Urinary bladder (tissue), 4 donors: Measurements from ENCODE around the gene CTF1. TPM values are rescaled to one million over a fixed set of nuclear protein-coding genes. Genes with fewer than 3 reads are reported as not detected.
A peak's percentile ranks its signal among the peaks of the same experiment; 100 is the strongest.

ENCODE experiments used
- DNase-seq: peaks from one replicate; pipeline ENCODE4 v3.0.0-alpha.2; 2015; ENCODE audit errors: extremely low spot score
- H3K27ac ChIP-seq: one replicate; pipeline ENCODE4 v1.5.1; 2013; ENCODE audit warnings: low read depth, mild to moderate bottlenecking, moderate library complexity
- H3K36me3 ChIP-seq: one replicate; pipeline ENCODE4 v1.6.1; 2013; ENCODE audit warnings: mild to moderate bottlenecking, moderate library complexity; ENCODE audit not compliant: insufficient read depth
- H3K4me1 ChIP-seq: one replicate; pipeline ENCODE4 v1.6.1; 2013; ENCODE audit warnings: mild to moderate bottlenecking, moderate library complexity; ENCODE audit not compliant: insufficient read depth
- H3K4me3 ChIP-seq: one replicate; pipeline ENCODE4 v1.5.1; 2013; ENCODE audit warnings: low read depth, low read length
- WGBS: extraction: QIAGEN DNeasy Blood & Tissue Kit; methylation state at CpG from one replicate; pipeline ENCODE4 v1.1.7; 2013; 5-methylcytosine and 5-hydroxymethylcytosine counted together
- polyA plus RNA-seq: library from polyadenylated mRNA; stranded (reverse); fragments of 200-250 nt; gene quantifications from one replicate; pipeline ENCODE4 v1.2.3, GENCODE V29; 2013
- total RNA-seq: library from RNA; depleted of rRNA; stranded (reverse); fragments of >200 nt; gene quantifications from one replicate; pipeline ENCODE4 v1.2.3, GENCODE V29; 2014
- donor health status: healthy with polysubstance abuse.
- donor health status: healthy.

CTF1 gene
- total and polyA plus RNA-seq, 2 donors, result 2.1 to 16.8 TPM

DNA sequence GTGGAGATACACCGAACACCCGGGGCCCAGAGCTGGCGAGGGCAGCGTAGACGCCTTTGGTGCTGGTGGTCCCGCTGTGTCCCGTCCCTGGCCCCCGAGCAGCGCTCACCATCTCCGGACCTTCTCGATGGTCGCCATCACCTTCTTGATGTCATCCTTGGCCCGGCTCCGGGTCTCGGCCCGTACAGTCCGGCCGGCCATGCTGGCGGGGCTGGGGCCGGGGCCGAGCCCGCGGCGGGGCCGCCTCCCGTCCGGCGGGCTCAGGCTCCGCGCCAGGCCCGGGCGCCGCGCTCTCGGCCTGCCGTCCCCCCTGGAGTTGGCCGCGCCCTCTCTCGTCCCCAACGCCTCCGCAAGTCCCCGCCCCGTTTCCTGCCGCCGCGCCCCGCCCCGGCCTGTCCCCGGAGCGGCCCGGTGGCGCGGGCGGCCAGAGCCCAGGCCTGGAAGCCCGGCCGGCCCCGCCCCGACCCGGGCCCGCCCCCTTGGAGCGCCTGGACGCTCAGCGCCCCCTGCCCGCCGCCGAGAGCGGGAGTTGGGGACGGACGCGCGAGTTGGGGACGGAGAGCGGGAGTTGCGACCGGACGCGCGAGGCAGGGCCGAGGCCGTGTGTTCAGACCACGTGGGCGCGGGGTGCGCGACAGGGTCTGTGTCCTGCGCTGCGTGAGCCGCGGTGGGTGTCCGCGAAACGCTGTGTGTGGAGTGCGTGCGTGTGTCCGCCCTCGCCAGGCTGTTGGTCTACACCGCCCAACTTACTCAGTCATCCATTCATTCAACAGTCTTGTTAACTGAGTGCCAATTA lies 2.5 kb upstream of the CTF1 start, which contains the start of gene BCL7C:
Gene BCL7C, minus strand, starts transcription at position 334 of the 796 bp plus-strand sequence. Its CDS starts 133 bp downstream, at position 201.
- peak; percentile 39 for DNase-seq
- Histone ChIP-seq H3K4me3 (peak within 1 kb of the TSS; percentile 70), H3K27ac (peak within 1 kb of the TSS; percentile 87), H3K36me3 (no peaks in the 10 kb centered on the region), H3K4me1 (no peaks in the 10 kb centered on the region)
- under 1% methylated on average over 97 of the region's 97 CpGs for WGBS

DNA sequence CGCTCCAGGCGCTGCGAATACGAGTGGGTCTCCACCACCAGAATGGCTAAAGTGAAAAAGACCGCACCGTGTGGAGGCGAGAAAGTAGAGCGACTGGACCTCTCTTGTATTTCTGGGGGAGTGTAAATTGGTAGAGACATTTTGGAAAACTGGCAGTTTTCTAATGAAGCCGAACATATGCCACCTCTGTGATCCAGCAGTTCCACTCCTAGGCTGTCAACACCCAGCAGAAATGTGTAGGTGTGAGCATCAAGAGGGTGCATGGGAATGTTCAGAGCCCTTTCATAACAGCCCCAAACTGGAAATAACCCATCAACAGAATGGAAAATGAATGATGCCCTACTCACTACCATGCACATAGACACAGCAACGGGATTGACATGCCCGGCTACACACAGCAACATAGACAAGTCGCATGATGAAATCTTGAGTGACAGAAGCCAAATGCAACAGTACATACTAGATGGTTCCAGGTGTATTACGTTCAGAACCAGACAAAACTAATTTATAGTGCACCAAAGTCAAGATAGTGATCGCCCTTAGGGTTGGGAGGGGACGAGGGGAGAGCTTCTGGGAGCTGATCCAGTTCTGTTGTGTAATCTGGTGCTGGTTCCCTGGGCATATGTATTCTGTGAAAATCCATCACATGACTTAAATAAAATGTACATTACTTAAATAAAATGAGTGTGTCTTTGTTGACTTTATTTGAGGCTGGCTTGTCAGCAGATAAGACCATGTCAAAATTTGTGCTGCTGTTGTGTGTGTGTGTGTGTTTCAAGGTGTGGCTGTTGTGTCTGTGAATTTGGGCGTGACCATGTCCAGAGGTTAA lies 1.7 kb upstream of the CTF1 start:
- H3K27ac ChIP-seq, result peak overlapping the region; percentile 65
- no peak for DNase-seq
- H3K4me1 ChIP-seq, result no peaks in the 10 kb centered on the region
- 40% methylated on average over 16 of the region's 16 CpGs for WGBS
- H3K36me3 ChIP-seq, result no peaks in the 10 kb centered on the region
- H3K4me3 ChIP-seq, result peak overlapping the region; percentile 70

DNA sequence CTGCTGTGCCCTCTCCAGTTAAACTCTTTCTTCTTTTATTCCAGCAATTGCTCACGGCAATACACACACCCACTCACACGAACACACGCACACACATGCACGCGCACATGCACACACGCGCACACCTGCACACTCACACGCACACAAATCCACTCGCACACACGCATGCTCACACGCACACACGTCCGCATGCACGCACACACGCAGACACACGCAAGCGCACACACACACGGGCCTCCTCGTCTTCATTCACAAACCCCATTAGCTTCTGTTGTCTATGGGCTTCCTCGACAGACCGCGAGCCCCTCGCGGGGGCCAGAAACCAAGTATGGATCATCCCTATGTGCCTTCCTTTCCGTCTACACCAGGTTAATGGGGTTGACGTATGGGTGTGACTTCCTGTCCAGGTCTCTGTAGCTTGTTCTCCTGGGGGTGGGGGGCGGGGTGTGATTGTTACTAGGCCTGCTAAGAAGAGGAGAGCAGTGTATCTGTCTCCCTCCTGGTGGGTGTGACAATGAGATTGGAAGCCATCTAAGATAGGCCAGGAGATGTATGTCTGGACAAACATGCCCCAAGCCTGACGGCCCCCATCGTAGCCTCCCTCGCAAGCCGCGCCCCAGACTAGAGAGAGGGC lies 670 bp upstream of the CTF1 start:
- WGBS, result 45% methylated on average over 32 of the region's 32 CpGs
- peak overlapping the region; percentile 100 for H3K27ac ChIP-seq
- no peaks in the 10 kb centered on the region for H3K4me1 ChIP-seq
- H3K36me3 ChIP-seq, result no peaks in the 10 kb centered on the region
- H3K4me3 ChIP-seq, result peak overlapping the region; percentile 27
- DNase-seq, result peak; percentile 21

DNA sequence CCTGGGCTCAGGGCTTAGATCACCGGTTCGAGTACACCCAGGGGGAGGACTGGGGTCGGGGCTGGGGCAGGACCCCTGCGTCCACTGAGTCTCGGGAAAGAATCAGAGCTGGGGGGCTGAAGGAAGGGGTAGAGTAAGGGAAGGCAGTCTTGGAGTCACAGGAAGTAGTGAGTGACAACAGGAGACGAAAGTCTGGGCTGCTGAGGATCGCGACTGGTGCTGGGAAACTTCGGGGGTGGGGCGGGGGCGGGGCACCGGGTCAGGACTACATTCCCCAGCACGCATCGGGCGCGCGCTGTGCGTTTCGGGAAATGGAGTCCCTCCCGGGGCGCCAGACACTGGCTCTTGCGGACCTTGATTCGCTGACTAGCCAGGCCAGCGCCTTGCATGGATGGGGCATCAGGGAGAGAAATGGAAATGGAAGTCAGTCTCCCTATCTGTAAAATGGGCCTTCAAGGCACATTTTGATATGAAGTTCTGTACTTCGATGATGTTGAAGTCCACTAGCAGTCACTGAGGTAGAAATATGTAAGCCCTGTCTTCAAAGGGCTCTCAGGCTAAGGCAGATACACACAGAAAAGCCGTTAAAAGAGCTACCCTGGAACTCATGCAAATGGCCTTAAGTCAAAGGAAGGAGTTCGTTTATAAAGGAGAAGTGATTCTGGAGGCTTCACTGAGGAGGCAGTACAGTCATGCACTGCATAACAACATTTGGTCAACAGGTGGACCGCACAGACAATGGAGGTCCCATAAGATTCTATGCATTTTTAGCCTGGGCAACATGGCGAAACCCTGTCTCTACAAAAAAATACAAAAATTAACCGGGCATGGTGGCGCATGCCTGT lies 697 bp downstream of the CTF1 start:
- peak overlapping the region; percentile 100 for H3K27ac ChIP-seq
- H3K4me3 ChIP-seq, result peak overlapping the region; percentile 49
- H3K4me1 ChIP-seq, result no peaks in the 10 kb centered on the region
- no peaks in the 10 kb centered on the region for H3K36me3 ChIP-seq
- peak; percentile 81 for DNase-seq
- WGBS, result 17% methylated on average over 31 of the region's 31 CpGs

DNA sequence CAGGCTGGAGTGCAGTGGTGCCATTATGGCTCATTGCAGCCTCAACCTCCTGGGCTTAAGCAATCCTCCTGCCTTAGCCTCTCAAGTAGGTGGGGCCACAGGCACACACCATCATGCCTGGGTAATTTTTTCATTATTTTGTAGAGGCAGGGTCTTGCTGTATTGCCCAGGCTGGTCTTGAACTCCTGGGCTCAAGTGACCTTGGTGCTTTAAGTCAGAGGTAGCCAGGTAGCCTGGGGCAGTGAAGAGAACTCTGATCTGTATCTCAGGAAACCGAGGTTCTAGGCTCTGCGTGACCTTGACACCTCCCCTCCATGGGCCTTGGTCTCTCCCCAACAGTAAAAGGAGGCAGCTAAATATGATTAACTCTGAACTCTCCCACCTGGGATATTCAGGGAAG lies 3.4 kb downstream of the CTF1 start:
- no peak for DNase-seq
- no peak overlapping the region for H3K27ac ChIP-seq
- no peak overlapping the region for H3K4me3 ChIP-seq
- H3K36me3 ChIP-seq, result no peaks in the 10 kb centered on the region
- H3K4me1 ChIP-seq, result no peaks in the 10 kb centered on the region
- 87% methylated on average over 2 of the region's 2 CpGs for whole genome bisulfite sequencing

DNA sequence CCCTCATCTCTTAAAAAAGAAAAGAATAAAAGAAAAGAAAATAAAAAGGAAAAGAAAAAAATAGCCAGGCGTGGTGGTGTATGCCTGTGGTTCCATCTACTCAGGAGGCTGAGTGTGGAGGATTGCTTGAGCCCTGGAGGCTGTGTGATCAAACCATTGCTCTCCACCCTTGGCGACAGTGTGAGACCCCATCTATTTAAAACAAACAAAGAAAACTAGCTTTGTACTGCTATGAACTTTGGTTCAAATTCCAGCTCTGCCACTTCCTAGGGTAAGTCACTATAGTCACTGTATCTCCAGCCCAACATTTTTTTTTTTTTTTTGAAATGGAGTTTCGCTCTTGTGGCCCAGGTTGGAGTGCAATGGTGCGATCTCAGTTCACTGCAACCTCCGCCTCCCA lies 4.2 kb downstream of the CTF1 start:
- Histone ChIP-seq H3K36me3 (no peaks in the 10 kb centered on the region), H3K27ac (no peak overlapping the region), H3K4me1 (no peaks in the 10 kb centered on the region), H3K4me3 (no peak overlapping the region)
- DNase-seq, result no peak
- WGBS, result 97% methylated on average over 5 of the region's 5 CpGs

DNA sequence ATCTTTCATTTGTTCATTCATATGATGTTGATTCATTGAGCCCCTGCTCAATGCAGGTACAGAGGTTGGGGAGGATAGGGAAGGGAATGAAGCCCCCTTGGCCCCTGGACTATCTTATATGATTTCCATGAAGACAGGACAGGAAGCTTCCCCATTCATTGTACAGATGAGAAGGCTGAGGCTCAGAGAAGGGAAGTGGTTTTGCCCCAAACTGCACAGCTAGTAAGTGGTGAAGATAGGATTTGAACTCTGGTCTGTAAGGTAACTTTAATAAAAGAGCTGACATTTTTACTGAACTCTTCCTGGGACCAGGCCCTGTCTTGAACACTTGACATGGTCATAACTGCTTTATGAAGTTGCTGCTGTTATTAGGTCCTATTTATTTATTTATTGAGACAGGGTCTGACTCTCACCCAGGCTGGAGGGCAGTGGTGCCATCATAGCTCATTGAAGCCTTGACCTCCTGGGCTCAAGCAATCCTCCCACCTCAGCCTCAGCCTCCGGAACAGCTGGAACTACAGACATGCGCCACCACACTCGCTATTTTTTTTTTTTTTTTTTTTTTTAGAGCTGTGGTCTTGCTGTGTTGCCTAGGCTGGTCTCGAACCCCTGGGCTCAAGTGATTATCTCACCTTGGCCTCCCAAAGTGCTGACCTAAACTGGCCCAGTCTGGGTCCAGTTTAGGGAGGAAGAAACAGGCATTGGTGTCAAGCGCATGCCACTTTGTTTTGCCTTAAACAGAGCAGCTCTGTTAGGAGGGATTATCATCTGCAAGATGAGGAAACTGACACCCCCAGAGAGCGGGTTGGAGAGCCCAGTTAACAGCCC lies 5.0 kb downstream of the CTF1 start:
- 36% methylated on average over 6 of the region's 6 CpGs for WGBS
- DNase-seq, result no peak
- Histone ChIP-seq H3K4me3 (peak overlapping the region; percentile 69), H3K36me3 (no peaks in the 10 kb centered on the region), H3K4me1 (no peaks in the 10 kb centered on the region), H3K27ac (peak overlapping the region; percentile 81)

DNA sequence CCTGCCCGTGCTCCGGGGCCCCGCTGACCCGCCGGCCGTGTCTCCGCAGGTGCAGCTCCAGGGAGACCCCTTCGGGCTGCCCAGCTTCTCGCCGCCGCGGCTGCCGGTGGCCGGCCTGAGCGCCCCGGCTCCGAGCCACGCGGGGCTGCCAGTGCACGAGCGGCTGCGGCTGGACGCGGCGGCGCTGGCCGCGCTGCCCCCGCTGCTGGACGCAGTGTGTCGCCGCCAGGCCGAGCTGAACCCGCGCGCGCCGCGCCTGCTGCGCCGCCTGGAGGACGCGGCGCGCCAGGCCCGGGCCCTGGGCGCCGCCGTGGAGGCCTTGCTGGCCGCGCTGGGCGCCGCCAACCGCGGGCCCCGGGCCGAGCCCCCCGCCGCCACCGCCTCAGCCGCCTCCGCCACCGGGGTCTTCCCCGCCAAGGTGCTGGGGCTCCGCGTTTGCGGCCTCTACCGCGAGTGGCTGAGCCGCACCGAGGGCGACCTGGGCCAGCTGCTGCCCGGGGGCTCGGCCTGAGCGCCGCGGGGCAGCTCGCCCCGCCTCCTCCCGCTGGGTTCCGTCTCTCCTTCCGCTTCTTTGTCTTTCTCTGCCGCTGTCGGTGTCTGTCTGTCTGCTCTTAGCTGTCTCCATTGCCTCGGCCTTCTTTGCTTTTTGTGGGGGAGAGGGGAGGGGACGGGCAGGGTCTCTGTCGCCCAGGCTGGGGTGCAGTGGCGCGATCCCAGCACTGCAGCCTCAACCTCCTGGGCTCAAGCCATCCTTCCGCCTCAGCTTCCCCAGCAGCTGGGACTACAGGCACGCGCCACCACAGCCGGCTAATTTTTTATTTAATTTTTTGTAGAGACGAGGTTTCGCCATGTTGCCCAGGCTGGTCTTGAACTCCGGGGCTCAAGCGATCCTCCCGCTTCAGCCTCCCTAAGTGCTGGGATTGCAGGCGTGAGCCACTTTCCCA lies 5.9 kb downstream of the CTF1 start:
- no peak for DNase-seq
- 10% methylated on average over 99 of the region's 99 CpGs for WGBS
- Histone ChIP-seq H3K4me3 (peak overlapping the region; percentile 69), H3K27ac (peak overlapping the region; percentile 93), H3K4me1 (no peaks in the 10 kb centered on the region), H3K36me3 (no peaks in the 10 kb centered on the region)

DNA sequence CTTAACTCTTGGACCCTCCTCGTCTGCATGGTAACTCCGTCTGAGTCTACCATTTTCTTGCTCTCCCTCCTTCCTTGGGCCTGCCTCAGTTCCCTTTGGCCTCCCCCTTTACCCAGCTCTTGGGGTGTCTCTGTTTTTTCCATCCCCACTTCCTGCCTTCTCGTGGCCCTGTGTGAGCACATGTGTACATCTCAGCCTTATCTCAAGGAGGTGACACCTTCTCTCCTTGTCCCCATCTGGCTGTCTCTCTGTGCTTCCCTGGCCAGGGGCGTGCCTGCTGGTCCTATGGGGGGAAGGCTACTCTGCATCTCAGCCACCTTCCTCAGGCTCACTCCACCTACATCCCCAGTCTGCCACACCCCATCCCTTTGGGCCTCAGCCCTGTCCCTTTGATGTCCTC lies 6.6 kb downstream of the CTF1 start:
- 78% methylated on average over 4 of the region's 4 CpGs for WGBS
- no peaks in the 10 kb centered on the region for H3K4me1 ChIP-seq

DNA sequence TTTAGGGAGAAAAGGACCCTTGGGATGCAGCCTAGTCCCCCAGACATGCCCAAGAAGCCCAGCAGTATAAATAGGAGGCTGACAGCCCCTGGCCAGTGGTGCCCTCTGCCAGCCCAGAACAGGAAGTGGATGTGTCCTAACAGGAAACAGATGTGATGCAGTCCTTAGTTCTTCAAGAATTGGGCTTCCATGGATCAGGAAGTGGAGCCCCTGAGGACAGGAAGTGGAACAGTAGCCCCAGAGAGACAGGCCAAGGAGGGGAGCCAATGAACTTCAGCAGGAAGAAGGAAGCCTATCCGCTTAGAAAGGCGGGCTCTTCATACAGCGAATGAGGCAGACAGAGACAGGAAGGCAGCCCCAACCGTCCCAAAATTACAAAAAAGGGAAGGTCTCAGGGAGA lies 7.2 kb downstream of the CTF1 start:
- Histone ChIP-seq H3K4me3 (no peak overlapping the region), H3K36me3 (no peaks in the 10 kb centered on the region), H3K27ac (no peak overlapping the region), H3K4me1 (no peaks in the 10 kb centered on the region)
- WGBS, result 82% methylated on average over 4 of the region's 4 CpGs
- DNase-seq, result no peak

More for the DNA sequence above, 6.6 kb downstream of the CTF1 start:
- peak overlapping the region; percentile 32 for H3K27ac ChIP-seq
- DNase-seq, result no peak
- no peak overlapping the region for H3K4me3 ChIP-seq
- H3K36me3 ChIP-seq, result no peaks in the 10 kb centered on the region

DNA sequence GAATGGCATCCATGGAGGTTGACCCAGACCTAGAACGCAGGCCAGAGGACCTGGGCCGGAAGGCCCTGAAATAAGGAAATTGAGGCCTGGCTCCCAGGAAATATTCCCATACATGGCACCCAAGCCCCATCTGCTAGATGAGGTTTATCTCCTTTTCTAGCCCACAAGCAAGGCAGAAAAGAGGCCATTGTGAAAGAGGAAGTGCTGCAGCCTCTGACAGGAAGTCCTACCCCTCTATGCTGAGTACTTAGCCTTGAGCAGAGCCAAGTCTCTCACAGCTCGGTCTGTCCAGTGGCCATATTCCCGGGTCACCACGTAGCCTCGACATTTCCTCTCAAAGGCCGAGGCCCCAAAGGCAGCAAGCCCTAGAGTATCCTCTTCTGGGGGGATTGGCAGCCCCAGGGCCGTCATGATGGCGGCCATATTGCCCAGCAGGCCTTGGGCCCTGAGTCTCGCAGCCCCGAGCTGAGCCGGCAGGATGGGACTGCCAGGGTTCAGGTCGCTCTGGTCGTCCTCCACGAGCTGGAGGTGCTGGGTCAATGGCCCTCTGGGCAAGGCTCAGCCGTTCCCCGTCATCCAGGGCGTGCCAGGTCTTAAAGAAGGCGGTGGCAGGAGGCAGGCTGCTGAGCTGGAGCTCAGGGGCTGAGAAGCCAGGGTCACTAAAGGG lies 7.8 kb downstream of the CTF1 start:
- Histone ChIP-seq H3K27ac (no peak overlapping the region), H3K4me3 (no peak overlapping the region), H3K4me1 (no peaks in the 10 kb centered on the region), H3K36me3 (no peaks in the 10 kb centered on the region)
- DNase-seq, result no peak
- 87% methylated on average over 19 of the region's 19 CpGs for WGBS
